K562 (cell line): ENCODE data around the gene USP12. TPM values are rescaled to one million over a fixed set of nuclear protein-coding genes. Genes with fewer than 3 reads are reported as not detected.

Source experiments
- ARHGAP35 ChIP-seq: fragments of 450-650 bp; IDR thresholded peaks from 2 replicates; pipeline ENCODE4 v1.6.1; 2018; ENCODE audit not compliant: partially characterized antibody
- BRCA1 ChIP-seq, 2 experiments: fragments of 450-650 bp in 1 of 2; sonication (generic) in 1 of 2; formaldehyde crosslinking in 1 of 2; IDR thresholded peaks; 2 replicates each; pipeline versions ENCODE4 v1.5.0 to v1.6.1; 2017 to 2020; ENCODE audit warnings: mild to moderate bottlenecking in 1 of 2, missing genetic modification reagents in 1 of 2
- BRF2 ChIP-seq: IDR thresholded peaks from 3 replicates; pipeline ENCODE4 v1.6.1; 2011; ENCODE audit warnings: borderline replicate concordance, mild to moderate bottlenecking; ENCODE audit not compliant: insufficient read length, insufficient read depth
- DNMT1 ChIP-seq: fragments of 450-650 bp; IDR thresholded peaks from 2 replicates; pipeline ENCODE4 v1.6.1; 2016; ENCODE audit warnings: antibody characterized with exemption, mild to moderate bottlenecking
- HIVEP1 ChIP-seq: fragments of 250-450 bp; sonication (Bioruptor Pico); IDR thresholded peaks from 2 replicates; pipeline ENCODE4 v1.4.0; 2020; ENCODE audit warnings: mild to moderate bottlenecking
- JUN ChIP-seq, 2 experiments: sonication (generic) in 1 of 2; formaldehyde crosslinking in 1 of 2; IDR thresholded peaks; 2 replicates each; pipeline versions ENCODE4 v1.6.1 to v1.8.0; 2012 to 2022; ENCODE audit warnings: borderline replicate concordance in 2 of 2, mild to moderate bottlenecking in 2 of 2, improper control_type of control experiment in 1 of 2, low read depth in 1 of 2, low read length in 1 of 2, missing genetic modification reagents in 1 of 2
- PYGO2 ChIP-seq: fragments of 450-650 bp; IDR thresholded peaks from 2 replicates; pipeline ENCODE4 v1.6.1; 2016; ENCODE audit warnings: mild to moderate bottlenecking, missing genetic modification characterization, moderate library complexity, missing compliant biosample characterization
- RAD51 ChIP-seq: fragments of 450-650 bp; IDR thresholded peaks from 2 replicates; pipeline ENCODE4 v1.7.1; 2016; ENCODE audit warnings: low read depth, mild to moderate bottlenecking, borderline replicate concordance
- RBM22 ChIP-seq: fragments of 200-400 bp; formaldehyde crosslinking; IDR thresholded peaks from 2 replicates; pipeline ENCODE4 v1.6.1; 2018; ENCODE audit warnings: low read length, low read depth; ENCODE audit not compliant: poor library complexity, severe bottlenecking
- RERE ChIP-seq: sonication (generic); formaldehyde crosslinking; IDR thresholded peaks from 2 replicates; pipeline ENCODE4 v1.8.0; 2023; ENCODE audit warnings: missing genetic modification reagents, mild to moderate bottlenecking, borderline replicate concordance
- SLC30A9 ChIP-seq: fragments of 250-450 bp; sonication (Bioruptor Pico); IDR thresholded peaks from 2 replicates; pipeline ENCODE4 v1.8.0; 2022; ENCODE audit warnings: mild to moderate bottlenecking, moderate library complexity
- TFAP4 ChIP-seq: sonication (generic); formaldehyde crosslinking; IDR thresholded peaks from 2 replicates; pipeline ENCODE4 v1.8.0; 2022; ENCODE audit warnings: missing genetic modification reagents, mild to moderate bottlenecking, moderate library complexity, borderline replicate concordance
- U2AF1 ChIP-seq: fragments of 200-400 bp; formaldehyde crosslinking; optimal IDR thresholded peaks from 2 replicates; pipeline ENCODE3; 2017; ENCODE audit warnings: mild to moderate bottlenecking, low read depth, low read length, moderate library complexity
- USF2 ChIP-seq: sonication (generic); formaldehyde crosslinking; IDR thresholded peaks from 2 replicates; pipeline ENCODE4 v1.5.0; 2020; ENCODE audit warnings: missing genetic modification reagents
- ZKSCAN1 ChIP-seq: fragments of 150-350 bp; IDR thresholded peaks from 2 replicates; pipeline ENCODE4 v1.6.1; 2016; ENCODE audit warnings: low read depth, low read length
- ZNF165 ChIP-seq: fragments of 250-450 bp; sonication (Bioruptor Pico); IDR thresholded peaks from 2 replicates; pipeline ENCODE4 v1.4.0; 2020; ENCODE audit warnings: borderline replicate concordance
- ZNF280B ChIP-seq: fragments of 250-450 bp; sonication (Bioruptor Pico); IDR thresholded peaks from 2 replicates; pipeline ENCODE4 v1.5.1; 2021; ENCODE audit warnings: mild to moderate bottlenecking
- polyA plus RNA-seq, 8 experiments: library from polyadenylated mRNA; depleted of rRNA in 4 of 8; stranded (reverse) in 5 of 8; unstranded in 3 of 8; fragments of >200 nt; fragmentation: Nextera tagmentation in 2 of 8; fragmentation: Illumina TruSeq in 1 of 8; extraction: Ambion mirVana in 2 of 8; extraction: Trizol in 1 of 8; gene quantifications; 2 replicates each; pipeline versions ENCODE4 v1.2.1 to v1.2.3, GENCODE V29; 2011 to 2014; ENCODE audit warnings: inconsistent platforms in 1 of 8, missing spikeins in 1 of 8
- total RNA-seq, 7 experiments: library from RNA; depleted of rRNA in 6 of 7; stranded (reverse); fragments of >200 nt in 6 of 7; fragmentation: Illumina TruSeq in 2 of 7; extraction: Trizol in 2 of 7; gene quantifications; 2 replicates each; pipeline versions ENCODE4 v1.2.1 to v1.2.3, GENCODE V29; 2011 to 2021; ENCODE audit warnings: low replicate concordance in 1 of 7

The USP12 gene
- total and polyA plus RNA-seq, 9 of the 15 experiments (the other 6 are each of a cell fraction or from before 2014, with no cell fraction given), result 1.8 to 20.5 (median 13.3) TPM

- TF ChIP-seq RERE (CRISPR knock-in tag), result no peak
- TF ChIP-seq U2AF1, result no peak
- TF ChIP-seq TFAP4 (CRISPR knock-in tag), result no peak
- TF ChIP-seq ZNF165 (CRISPR knock-in tag), result peak; percentile 87
- no peak for TF ChIP-seq ZKSCAN1
- peak; percentile 78; the same call in 1 of the 2 replicates for TF ChIP-seq ZNF280B (CRISPR knock-in tag)
- no peak for TF ChIP-seq ARHGAP35
- TF ChIP-seq HIVEP1 (CRISPR knock-in tag), result peak; percentile 94
- TF ChIP-seq JUN (IDR thresholded peaks at IDR 0.05; ENCODE audit: borderline replicate concordance, low read depth, low read length), result no peak
- no peak for TF ChIP-seq JUN (CRISPR knock-in tag; IDR thresholded peaks at IDR 0.05; ENCODE audit: borderline replicate concordance)
- TF ChIP-seq RAD51, result peak; percentile 17; the same call in 1 of the 2 replicates
- TF ChIP-seq BRCA1 (IDR thresholded peaks at IDR 0.05), result no peak
- no peak for TF ChIP-seq BRCA1 (CRISPR knock-in tag; IDR thresholded peaks at IDR 0.05)
- TF ChIP-seq USF2 (CRISPR knock-in tag), result no peak
- peak; percentile 96 for TF ChIP-seq PYGO2
- no peak for TF ChIP-seq BRF2
- TF ChIP-seq RBM22, result no peak
- TF ChIP-seq DNMT1, result no peak
- peak; percentile 80 for TF ChIP-seq SLC30A9 (CRISPR knock-in tag)
Measured at GRCh38 chr13:27138457-27139093, 33.0 kb downstream of the USP12 start (continued).
